Activated CD4-positive, CD25-positive, alpha-beta regulatory T cell treated with anti-CD3 and anti-CD28 coated beads, Interleukin-2, amount 50 U/mL, for 24 hours (primary cell): ENCODE data around the gene GPAT2.
"Not testable (repeated sequence)": the region's sequence is repeated elsewhere in the genome, so short reads cannot be mapped to it uniquely, and the experiment has no call there.

Experiments
- ATAC-seq, 2 donors: fragments of 150-1000 bp; cut with Tn5 transposase; one replicate each; pipeline ENCODE4 v1.10.0; 2021; ENCODE audit warnings: mild to moderate bottlenecking in 1 of 2, moderate library complexity in 1 of 2

The GPAT2 gene, protein sequence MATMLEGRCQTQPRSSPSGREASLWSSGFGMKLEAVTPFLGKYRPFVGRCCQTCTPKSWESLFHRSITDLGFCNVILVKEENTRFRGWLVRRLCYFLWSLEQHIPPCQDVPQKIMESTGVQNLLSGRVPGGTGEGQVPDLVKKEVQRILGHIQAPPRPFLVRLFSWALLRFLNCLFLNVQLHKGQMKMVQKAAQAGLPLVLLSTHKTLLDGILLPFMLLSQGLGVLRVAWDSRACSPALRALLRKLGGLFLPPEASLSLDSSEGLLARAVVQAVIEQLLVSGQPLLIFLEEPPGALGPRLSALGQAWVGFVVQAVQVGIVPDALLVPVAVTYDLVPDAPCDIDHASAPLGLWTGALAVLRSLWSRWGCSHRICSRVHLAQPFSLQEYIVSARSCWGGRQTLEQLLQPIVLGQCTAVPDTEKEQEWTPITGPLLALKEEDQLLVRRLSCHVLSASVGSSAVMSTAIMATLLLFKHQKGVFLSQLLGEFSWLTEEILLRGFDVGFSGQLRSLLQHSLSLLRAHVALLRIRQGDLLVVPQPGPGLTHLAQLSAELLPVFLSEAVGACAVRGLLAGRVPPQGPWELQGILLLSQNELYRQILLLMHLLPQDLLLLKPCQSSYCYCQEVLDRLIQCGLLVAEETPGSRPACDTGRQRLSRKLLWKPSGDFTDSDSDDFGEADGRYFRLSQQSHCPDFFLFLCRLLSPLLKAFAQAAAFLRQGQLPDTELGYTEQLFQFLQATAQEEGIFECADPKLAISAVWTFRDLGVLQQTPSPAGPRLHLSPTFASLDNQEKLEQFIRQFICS

DNA sequence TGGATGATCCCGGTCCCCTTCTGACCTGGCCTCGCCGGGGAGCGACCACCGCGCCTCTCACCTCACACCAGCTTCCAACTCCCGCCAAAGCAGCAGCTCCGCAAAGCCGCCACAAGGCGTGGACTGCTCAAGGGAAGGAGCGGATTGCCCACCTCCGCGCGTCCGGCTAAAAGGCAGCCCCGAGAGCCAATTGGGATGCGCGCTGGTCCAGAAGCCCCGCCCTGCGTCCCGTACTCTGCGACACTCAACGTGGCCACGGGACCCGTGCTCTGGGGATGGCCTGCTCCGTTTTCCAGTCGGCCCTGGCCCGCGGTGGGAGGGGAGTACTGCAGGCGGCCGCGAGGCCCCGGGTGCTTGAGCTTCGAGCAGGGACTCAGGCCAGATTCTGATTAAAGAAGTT, at the start of gene GPAT2:
Gene GPAT2 (minus strand): TSS at position 125 of the 400 bp plus-strand sequence. CDS start 2,557 bp downstream, outside the sequence.
- peak in 1 of 2 donors; percentile 27 for ATAC-seq

- no peak for ATAC-seq
Measured at GRCh38 chr2:96083989-96084857, 49.5 kb upstream of the GPAT2 start.

DNA sequence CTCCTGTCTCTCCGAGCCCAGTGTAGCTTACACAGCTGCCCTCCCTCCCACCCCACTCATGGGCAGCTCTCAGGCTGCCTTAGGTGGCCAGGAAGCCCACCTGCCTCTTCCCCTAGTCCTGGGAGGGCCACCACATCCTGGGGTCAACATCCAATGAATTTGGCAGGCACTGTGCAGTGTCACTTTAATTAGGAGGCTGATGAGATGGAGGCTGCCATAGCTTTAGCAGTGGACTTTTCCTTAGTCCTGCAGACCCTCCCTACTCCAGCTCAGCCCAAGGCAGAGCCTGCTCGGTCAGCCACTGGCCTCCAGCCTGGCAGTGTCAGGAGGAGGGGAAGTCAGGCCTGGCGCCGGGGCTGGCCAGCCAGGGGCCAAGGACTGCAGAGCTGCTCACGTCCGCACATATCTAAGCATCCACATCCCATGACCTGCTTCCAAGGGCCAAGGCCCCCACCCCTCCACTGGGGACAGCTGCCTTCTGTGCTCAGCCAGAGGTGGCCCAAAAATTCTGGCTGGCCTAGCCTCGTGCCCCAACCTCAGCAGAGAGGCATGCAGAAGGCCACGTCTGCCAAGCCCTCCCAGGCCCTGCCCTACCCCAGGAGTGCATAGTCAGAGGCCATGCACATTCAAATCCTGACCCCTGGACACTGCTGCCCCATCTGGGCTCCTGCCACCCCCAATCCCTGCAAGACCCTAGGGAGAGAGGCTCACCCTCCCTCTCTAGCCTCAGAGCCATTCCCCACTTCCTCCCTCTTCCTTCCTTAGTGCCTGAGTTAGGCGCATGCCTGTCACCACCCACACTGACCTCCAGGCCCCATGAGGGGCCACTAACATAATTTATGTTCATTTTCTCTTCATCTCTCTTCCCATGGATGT, 48.6 kb upstream of the GPAT2 start:
- ATAC-seq = no peak

GRCh38 chr2:96082211-96083063, 47.7 kb upstream of the GPAT2 start:
- no peak for ATAC-seq

DNA sequence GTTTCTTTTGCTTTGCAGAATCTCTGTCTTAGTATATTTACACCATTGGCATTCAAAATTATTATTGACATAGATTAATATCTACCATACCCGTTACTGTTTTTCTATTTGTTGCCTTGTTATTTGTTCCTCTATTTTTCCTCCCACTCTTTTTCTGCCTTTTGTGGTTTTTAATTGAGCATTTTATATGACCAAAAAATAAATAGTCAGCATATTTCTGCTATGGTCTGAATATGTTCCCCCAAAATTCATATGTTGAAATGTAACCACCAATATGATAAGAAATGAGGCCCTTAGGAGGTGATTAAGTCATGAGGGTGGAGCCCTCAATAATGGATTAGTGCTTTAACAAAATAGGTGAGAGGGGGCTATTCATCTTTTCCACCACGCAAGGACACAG, 46.3 kb upstream of the GPAT2 start:
- no peak for ATAC-seq

DNA sequence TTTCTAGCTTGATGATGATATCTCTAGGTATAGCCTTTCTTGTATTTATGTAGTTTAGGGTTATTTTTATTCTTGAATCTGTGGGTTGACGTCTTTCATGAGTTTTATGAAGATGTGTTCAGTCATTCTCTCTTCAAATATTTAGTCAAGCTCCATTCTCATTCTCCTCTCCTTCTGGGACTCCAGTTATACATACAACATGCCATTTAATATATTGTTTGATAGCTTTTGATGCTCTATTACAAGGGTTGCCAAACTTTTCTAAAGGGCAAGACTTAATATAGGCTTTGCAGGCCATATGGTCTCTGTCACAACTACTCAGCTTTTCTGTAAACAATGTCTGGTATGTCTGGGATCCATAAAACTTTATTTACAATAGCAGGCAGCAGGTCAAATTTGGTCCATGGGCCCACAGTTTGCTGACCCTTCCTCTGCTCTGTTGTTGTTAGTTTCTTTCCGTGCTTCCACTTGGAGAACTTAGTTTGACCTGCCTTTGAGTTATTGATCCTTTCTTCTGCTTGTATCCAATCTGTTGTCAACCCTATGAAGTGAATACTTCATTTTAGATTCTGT, 40.6 kb upstream of the GPAT2 start:
- no peak for ATAC-seq

GRCh38 chr2:96074156-96074555, 39.4 kb upstream of the GPAT2 start:
- no peak for ATAC-seq

DNA sequence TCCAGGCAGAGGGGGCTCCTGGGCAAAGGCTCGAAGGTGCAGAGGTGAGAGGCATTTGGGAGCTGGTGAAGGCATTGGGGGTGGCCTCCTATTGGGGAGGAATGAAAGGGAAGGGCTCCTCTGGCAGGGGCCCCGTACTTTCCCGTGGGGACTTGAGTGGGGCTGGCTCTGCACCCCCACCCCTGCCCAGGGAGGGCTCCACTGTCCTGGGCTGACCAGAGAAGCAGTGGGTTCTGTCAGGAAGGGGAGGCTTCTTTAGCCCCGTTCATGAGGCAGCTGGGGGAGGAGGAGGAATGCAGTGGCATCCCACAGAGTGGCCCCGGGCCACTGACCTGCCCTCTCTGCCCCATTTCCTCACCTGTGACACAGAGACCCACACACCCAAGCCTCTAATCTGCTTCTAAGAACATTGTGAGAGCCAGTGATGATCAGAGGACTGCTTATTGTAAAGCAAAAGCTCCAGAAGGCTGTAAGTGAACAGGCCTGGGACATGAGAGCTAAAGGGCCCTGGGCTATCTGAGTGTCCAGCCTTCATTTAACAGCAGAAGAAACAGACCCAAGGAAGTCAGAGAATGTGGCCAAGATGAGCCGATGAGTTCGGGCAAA, 38.6 kb upstream of the GPAT2 start:
- no peak for ATAC-seq

DNA sequence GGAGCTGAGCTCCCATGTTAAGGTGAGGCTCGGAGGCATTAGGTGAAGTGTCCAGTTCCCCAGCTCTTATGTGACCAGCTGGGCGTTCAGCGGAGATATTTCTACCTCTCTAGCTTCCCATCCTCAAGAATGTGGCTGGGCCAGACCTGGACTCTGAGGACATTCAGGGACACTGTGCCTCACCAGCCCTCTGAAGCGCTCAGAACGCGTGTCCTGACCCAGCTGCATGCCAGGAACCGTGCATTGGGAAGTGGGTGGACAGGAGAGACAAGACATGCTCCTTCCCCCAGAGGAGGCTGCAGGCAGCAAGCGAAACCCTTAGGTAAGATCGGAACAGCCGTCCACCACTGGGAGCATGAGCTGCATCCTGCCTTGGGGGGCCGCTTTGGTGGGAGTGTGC, 38.0 kb upstream of the GPAT2 start:
- ATAC-seq = no peak

DNA sequence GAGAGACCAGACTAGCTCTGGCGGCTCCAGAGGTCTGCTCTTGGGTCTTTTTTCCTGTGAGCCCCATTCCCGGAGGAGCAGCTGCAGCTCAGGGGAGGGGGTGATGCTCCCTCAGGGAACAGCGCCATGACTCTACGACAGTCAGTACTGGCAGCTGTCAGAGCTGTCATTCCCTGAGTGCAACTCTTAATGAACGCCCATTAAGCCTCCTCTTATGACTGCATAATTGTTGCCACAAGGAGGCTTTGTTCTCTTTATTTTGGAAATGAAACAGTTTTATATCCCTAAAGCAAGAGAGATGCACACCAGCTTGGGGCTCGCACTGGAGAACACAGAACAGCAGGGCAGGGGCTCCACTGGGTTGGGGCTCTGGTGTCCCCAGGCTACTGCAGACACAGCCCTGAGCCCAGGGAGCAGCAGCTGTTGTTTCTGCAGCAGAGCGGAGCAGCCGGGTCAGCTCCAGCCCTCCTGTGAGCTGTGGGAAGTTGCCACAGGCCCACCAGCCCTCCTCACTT, 37.3 kb upstream of the GPAT2 start:
- not testable (repeated sequence) for ATAC-seq

- not testable (repeated sequence) for ATAC-seq
Measured at GRCh38 chr2:96071087-96071976, 36.6 kb upstream of the GPAT2 start.

- ATAC-seq = not testable (repeated sequence)
Measured at GRCh38 chr2:96070351-96070750, 35.6 kb upstream of the GPAT2 start.

DNA sequence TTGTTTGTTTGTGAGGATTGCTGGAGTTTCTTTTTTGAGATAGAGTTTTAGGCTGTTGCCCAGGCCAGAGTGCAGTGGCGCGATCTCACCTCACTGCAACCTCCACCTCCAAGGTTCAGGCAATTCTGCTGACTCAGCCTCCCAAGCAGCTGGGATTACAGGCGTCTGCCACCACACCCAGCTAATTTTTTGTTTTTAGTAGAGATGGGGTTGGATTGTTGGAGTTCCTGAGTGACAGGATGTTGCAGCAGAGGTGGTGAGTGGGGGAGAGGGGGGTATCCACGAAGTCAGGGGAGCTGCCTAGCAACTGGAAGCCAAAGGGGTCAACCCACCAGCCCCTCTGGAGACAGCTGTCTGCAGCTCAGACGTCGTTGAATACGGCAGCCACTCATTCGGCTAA, 35.2 kb upstream of the GPAT2 start:
- not testable (repeated sequence) for ATAC-seq

DNA sequence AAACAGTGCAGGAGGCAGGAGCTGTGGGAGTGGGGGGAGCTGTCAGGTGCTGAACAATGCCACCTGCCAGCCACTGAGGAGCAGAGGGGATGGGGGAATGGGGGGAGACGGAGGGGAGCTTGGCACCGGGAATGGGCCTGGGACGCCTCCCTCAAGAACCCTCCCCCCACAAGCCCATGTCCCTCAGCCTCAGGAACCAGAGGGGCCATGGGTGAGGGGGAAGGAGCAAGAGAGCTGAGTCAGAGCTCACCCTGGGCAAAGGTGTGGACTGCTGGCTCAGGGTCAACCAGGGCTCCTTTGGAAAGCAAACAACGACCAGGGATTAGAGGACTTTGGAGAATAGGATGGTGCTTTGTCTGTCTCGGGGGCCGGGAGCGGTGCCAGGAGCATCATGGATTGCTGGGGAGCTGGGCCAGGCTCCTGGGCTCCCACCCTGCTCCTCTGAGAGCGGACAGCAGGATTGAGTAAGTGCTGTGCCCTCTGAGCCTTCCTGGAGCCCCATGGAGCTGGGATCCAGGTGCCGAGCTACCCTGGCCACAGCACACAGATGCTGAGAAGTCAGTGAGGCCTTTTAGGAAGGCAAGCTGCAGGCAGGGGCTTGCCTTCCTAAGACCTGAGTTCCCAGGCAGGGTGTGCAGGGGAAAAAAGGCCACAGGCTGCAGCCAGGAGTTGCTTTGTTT, 33.3 kb upstream of the GPAT2 start:
- ATAC-seq = not testable (repeated sequence)

GRCh38 chr2:96067098-96067660, 32.5 kb upstream of the GPAT2 start:
- ATAC-seq = not testable (repeated sequence)

- not testable (repeated sequence) for ATAC-seq
Measured at GRCh38 chr2:96066511-96066910, 31.8 kb upstream of the GPAT2 start.

- not testable (repeated sequence) for ATAC-seq
Measured at GRCh38 chr2:96065954-96066353, 31.2 kb upstream of the GPAT2 start.
